Testis (tissue), 2 donors: ENCODE measurements around the gene OSM.

ENCODE experiments used
- POLR2A ChIP-seq: fragments of 450-650 bp; IDR thresholded peaks from one replicate; pipeline ENCODE4 v1.6.1; 2017; ENCODE audit warnings: antibody characterized with exemption, mild to moderate bottlenecking, moderate library complexity
- TF ChIP-seq, protein P1 (sequence below), 3 experiments: fragments of 450-650 bp in 2 of 3; fragments of 200-600 bp in 1 of 3; sonication (generic) in 1 of 3; IDR thresholded peaks; one replicate each; pipeline ENCODE4 v1.5.1; 2016 to 2019; ENCODE audit warnings: antibody characterized with exemption in 3 of 3, mild to moderate bottlenecking in 2 of 3, moderate library complexity in 1 of 3

DNA sequence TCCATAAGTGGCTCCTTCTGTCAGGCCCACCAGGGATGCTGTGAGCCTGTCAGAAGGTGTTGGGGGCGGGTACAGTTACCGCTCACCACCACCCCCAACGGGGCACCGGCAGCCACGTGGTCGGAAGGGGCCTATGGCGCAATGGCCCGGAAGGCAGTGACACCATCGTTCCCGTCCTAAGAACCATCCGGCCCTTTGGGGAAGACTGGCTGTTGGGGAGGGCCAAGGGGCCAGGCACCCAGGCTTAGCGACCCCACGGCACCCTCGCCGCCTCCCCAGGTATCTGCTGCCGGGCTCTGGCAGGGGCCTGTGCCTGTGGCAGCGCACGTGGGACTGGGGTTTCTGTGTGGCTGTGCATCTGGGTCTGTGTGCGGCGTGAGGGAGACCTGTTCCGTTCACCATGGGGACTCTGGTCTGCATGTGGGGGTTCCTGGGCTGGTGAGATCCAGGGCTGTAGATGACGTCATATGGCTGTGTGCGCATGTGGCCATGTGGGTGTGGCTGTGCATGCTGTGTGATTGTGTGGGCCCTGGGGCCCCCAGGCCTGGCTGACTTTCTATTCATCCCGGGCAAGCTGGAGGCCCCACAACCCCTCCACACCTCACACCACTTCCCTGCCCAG, 717 bp downstream of the OSM start:
- TF ChIP-seq, protein P1, sequence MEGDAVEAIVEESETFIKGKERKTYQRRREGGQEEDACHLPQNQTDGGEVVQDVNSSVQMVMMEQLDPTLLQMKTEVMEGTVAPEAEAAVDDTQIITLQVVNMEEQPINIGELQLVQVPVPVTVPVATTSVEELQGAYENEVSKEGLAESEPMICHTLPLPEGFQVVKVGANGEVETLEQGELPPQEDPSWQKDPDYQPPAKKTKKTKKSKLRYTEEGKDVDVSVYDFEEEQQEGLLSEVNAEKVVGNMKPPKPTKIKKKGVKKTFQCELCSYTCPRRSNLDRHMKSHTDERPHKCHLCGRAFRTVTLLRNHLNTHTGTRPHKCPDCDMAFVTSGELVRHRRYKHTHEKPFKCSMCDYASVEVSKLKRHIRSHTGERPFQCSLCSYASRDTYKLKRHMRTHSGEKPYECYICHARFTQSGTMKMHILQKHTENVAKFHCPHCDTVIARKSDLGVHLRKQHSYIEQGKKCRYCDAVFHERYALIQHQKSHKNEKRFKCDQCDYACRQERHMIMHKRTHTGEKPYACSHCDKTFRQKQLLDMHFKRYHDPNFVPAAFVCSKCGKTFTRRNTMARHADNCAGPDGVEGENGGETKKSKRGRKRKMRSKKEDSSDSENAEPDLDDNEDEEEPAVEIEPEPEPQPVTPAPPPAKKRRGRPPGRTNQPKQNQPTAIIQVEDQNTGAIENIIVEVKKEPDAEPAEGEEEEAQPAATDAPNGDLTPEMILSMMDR (IDR thresholded peaks at IDR 0.05): no peak
- no peak for TF ChIP-seq POLR2A
